Fibroblast of lung (primary cell): ENCODE measurements around the gene JAK1.

ENCODE experiments used
- EZH2 ChIP-seq: IDR thresholded peaks from 2 replicates; pipeline ENCODE4 v1.5.1; 2012; ENCODE audit warnings: low read length, control low read depth, mild to moderate bottlenecking; ENCODE audit errors: missing control alignments
- TF ChIP-seq, protein P1 (sequence below), 2 donors: IDR thresholded peaks in 1 of 2; conservative IDR thresholded peaks in 1 of 2; 1 replicate in 1 of 2; 2 replicates in 1 of 2; pipeline ENCODE4 v1.5.1; 2011 to 2012; ENCODE audit warnings: low read length in 2 of 2, control low read depth in 1 of 2, inconsistent platforms in 1 of 2, low read depth in 1 of 2, mild to moderate bottlenecking in 1 of 2

DNA sequence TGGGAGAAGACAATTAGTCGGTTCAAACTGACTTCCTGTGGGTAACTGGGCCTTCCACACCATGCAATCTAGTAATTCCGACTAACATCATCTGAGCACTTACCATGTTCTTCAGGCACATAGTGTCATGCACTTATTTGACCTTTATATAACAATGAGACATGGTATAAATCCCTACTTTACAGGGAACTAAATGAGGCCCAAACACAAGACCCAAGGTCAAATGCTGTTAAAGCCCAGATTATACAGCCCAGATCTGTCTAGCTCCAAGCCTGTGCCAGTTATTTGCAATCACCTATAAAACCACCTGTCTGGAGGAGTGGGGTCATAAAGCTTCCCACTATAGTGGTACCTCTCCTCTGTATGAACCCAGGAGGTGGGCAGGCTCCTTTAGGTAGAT is 40.8 kb downstream of the JAK1 start:
- TF ChIP-seq, protein P1, sequence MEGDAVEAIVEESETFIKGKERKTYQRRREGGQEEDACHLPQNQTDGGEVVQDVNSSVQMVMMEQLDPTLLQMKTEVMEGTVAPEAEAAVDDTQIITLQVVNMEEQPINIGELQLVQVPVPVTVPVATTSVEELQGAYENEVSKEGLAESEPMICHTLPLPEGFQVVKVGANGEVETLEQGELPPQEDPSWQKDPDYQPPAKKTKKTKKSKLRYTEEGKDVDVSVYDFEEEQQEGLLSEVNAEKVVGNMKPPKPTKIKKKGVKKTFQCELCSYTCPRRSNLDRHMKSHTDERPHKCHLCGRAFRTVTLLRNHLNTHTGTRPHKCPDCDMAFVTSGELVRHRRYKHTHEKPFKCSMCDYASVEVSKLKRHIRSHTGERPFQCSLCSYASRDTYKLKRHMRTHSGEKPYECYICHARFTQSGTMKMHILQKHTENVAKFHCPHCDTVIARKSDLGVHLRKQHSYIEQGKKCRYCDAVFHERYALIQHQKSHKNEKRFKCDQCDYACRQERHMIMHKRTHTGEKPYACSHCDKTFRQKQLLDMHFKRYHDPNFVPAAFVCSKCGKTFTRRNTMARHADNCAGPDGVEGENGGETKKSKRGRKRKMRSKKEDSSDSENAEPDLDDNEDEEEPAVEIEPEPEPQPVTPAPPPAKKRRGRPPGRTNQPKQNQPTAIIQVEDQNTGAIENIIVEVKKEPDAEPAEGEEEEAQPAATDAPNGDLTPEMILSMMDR (conservative IDR thresholded peaks at IDR 0.05 in 1 of 2, IDR thresholded peaks at IDR 0.05 in 1 of 2; ENCODE audit: low read depth in 1 of 2, low read length in 2 of 2), result no peak
- no peak for TF ChIP-seq EZH2
